Measurements from ENCODE around the gene HOXD3. TPM values are rescaled to one million over a fixed set of nuclear protein-coding genes. Genes with fewer than 3 reads are reported as not detected.

Gene HOXD3
- polyA plus RNA-seq, 1 of the 3 experiments (the other 2 are of a cell fraction), result 0.81 TPM

- no peak overlapping the region for H3K9ac ChIP-seq
These were observed 21.7 kb downstream of the HOXD3 start for GRCh38 chr2:176178757-176179295.

More at GRCh38 chr2:176178757-176179295, 21.7 kb downstream of the HOXD3 start:
- ChIA-PET POLR2A (no interaction called here), CTCF (interaction anchor here (0.9 to 1.2 kb wide), 2 partner anchors 12 to 276 kb away, joined by 4 read pairs; no protein-coding TSS in a partner anchor)
- Histone ChIP-seq H3K36me3 (replicated peaks in 1 of 2; ENCODE audit: control insufficient read depth in 1 of 2, insufficient read depth in 2 of 2, low read length in 1 of 2) (no peaks in the 10 kb centered on the region), H3K9me2 (no peaks in the 10 kb centered on the region), H3K27ac (ENCODE audit: low read depth in 2 of 2, low read length in 1 of 2) (no peak overlapping the region), H3K79me2 (ENCODE audit: insufficient read depth) (no peaks in the 10 kb centered on the region), H3F3A (replicated peaks; ENCODE audit: insufficient read depth) (no peaks in the 10 kb centered on the region), H3K27me3 (ENCODE audit: insufficient read depth) (no peaks in the 10 kb centered on the region), H3K4me3 (ENCODE audit: low read depth in 2 of 2, low read length in 1 of 2) (no peak overlapping the region), H3K4me2 (no peak overlapping the region), H3K9me3 (no peaks in the 10 kb centered on the region), H2AFZ (ENCODE audit: low read depth) (no peak overlapping the region), H4K20me1 (ENCODE audit: insufficient read depth) (no peaks in the 10 kb centered on the region), H3K4me1 (ENCODE audit: control insufficient read depth in 1 of 2, insufficient read depth in 2 of 2, low read depth in 1 of 2, low read length in 1 of 2) (peaks cover 0 to 5% of the 10 kb centered on the region in 2 experiments; a peak in 2 of 4 replicates)
- no peak for TF ChIP-seq IRF3 (IDR thresholded peaks at IDR 0.05; ENCODE audit: low read depth, low read length)
- no peak for TF ChIP-seq RCOR1 (IDR thresholded peaks at IDR 0.05; ENCODE audit: low read length)
- TF ChIP-seq MXI1 (IDR thresholded peaks at IDR 0.05; ENCODE audit: low read depth, low read length), result no peak
- TF ChIP-seq TCF12 (IDR thresholded peaks at IDR 0.05), result no peak
- TF ChIP-seq USF1 (IDR thresholded peaks at IDR 0.05; ENCODE audit: borderline replicate concordance, low read depth), result no peak
- no peak for TF ChIP-seq SIN3A (IDR thresholded peaks at IDR 0.05; ENCODE audit: borderline replicate concordance, low read depth, low read length)
- no peak for TF ChIP-seq MEF2A (IDR thresholded peaks at IDR 0.05; ENCODE audit: borderline replicate concordance, low read depth)
- no peak for TF ChIP-seq REST (IDR thresholded peaks at IDR 0.05; ENCODE audit: low read depth, low read length)
- no peak for TF ChIP-seq ELF1 (IDR thresholded peaks at IDR 0.05)
- WGBS (ENCODE audit: low lambda C conversion rate), result 86% methylated on average over 7 of the region's 7 CpGs
- no peak for DNase-seq
